ENCODE results near the gene PHACTR1. TPM values are rescaled to one million over a fixed set of nuclear protein-coding genes. Genes with fewer than 3 reads are reported as not detected.

PHACTR1 gene
- total and polyA plus RNA-seq, 8 donors: 1.4 to 12.4 (median 9.3) TPM

GRCh38 chr6:12714022-12714421, 2.5 kb upstream of the PHACTR1 start:
- Histone ChIP-seq H3K9me3 (no peaks in the 10 kb centered on the region), H3K27me3 (peaks cover 0 to 23% (median 3%) of the 10 kb centered on the region in 4 donors)
- no peak for TF ChIP-seq CTCF (IDR thresholded peaks at IDR 0.05)

GRCh38 chr6:12715437-12715836, 1.1 kb upstream of the PHACTR1 start:
- no peak for ATAC-seq
- no peak for FAIRE-seq
- no peak overlapping the region for H3K27ac ChIP-seq
- DNase-seq: no peak
- peaks cover 0 to 24% (median 3%) of the 10 kb centered on the region in 4 donors for H3K27me3 ChIP-seq
- TF ChIP-seq CTCF (IDR thresholded peaks at IDR 0.05): no peak
- 77 to 81% methylated on average over 2 of the region's 2 CpGs for WGBS, 2 donors
- intact Hi-C loops (cut with DNase I): no loop called here
- H3K4me1 ChIP-seq: no peaks in the 10 kb centered on the region
- no peak overlapping the region for H3K4me3 ChIP-seq
- no peaks in the 10 kb centered on the region for H3K9me3 ChIP-seq
- no peaks in the 10 kb centered on the region for H3K36me3 ChIP-seq

More at GRCh38 chr6:12714022-12714421, 2.5 kb upstream of the PHACTR1 start:
- intact Hi-C loops (cut with DNase I): no loop called here
- no peaks in the 10 kb centered on the region for H3K4me1 ChIP-seq
- FAIRE-seq (no peak), DNase-seq (no peak), ATAC-seq (no peak)
- no peaks in the 10 kb centered on the region for H3K36me3 ChIP-seq
- no peak overlapping the region for H3K27ac ChIP-seq
- H3K4me3 ChIP-seq: no peak overlapping the region

- no peaks in the 10 kb centered on the region for H3K36me3 ChIP-seq
- no peak for ATAC-seq
- WGBS, 2 donors: 14 to 15% methylated on average over 9 of the region's 9 CpGs
- intact Hi-C loops (cut with DNase I): no loop called here
- TF ChIP-seq CTCF (IDR thresholded peaks at IDR 0.05): no peak
- no peaks in the 10 kb centered on the region for H3K9me3 ChIP-seq
- no peaks in the 10 kb centered on the region for H3K4me1 ChIP-seq
- peaks cover 0 to 28% (median 3%) of the 10 kb centered on the region in 4 donors for H3K27me3 ChIP-seq
- H3K4me3 ChIP-seq: no peak overlapping the region
- FAIRE-seq: no peak
- H3K27ac ChIP-seq: no peak overlapping the region
- no peak for DNase-seq
These were observed 789 bp downstream of the PHACTR1 start for GRCh38 chr6:12717356-12717755.

- intact Hi-C loops (cut with DNase I): no loop called here
- H3K4me3 ChIP-seq: no peak overlapping the region
- ATAC-seq (no peak), DNase-seq (no peak), FAIRE-seq (no peak)
- no peaks in the 10 kb centered on the region for H3K4me1 ChIP-seq
- H3K9me3 ChIP-seq: no peaks in the 10 kb centered on the region
- peaks cover 0 to 28% (median 3%) of the 10 kb centered on the region in 4 donors for H3K27me3 ChIP-seq
- no peak for TF ChIP-seq CTCF (IDR thresholded peaks at IDR 0.05)
- WGBS, 2 donors: 11 to 13% methylated on average over 9 of the region's 9 CpGs
- H3K36me3 ChIP-seq: no peaks in the 10 kb centered on the region
- no peak overlapping the region for H3K27ac ChIP-seq
These were observed 1.4 kb downstream of the PHACTR1 start for GRCh38 chr6:12718015-12718414.

GRCh38 chr6:12719017-12719416, 2.5 kb downstream of the PHACTR1 start:
- TF ChIP-seq CTCF (IDR thresholded peaks at IDR 0.05): no peak
- H3K27ac ChIP-seq: no peak overlapping the region
- FAIRE-seq (no peak), ATAC-seq (no peak), DNase-seq (no peak)
- intact Hi-C loops (cut with DNase I): no loop called here
- no peaks in the 10 kb centered on the region for H3K4me1 ChIP-seq
- 60 to 78% methylated on average over 3 of the region's 3 CpGs for WGBS, 2 donors
- H3K4me3 ChIP-seq: no peak overlapping the region
- H3K27me3 ChIP-seq: peaks cover 0 to 28% (median 3%) of the 10 kb centered on the region in 4 donors
- no peaks in the 10 kb centered on the region for H3K9me3 ChIP-seq
- no peaks in the 10 kb centered on the region for H3K36me3 ChIP-seq

Data from pancreas (tissue), 10 donors.